GM18517 (cell line): ENCODE measurements around the gene FAM50A.

Experiments
- ATAC-seq: cut with Tn5 transposase; IDR thresholded peaks from one replicate; pipeline ENCODE4 v1.9.1; 2021; ENCODE audit warnings: mild to moderate bottlenecking, moderate library complexity; ENCODE audit not compliant: unreplicated experiment

Gene FAM50A

DNA sequence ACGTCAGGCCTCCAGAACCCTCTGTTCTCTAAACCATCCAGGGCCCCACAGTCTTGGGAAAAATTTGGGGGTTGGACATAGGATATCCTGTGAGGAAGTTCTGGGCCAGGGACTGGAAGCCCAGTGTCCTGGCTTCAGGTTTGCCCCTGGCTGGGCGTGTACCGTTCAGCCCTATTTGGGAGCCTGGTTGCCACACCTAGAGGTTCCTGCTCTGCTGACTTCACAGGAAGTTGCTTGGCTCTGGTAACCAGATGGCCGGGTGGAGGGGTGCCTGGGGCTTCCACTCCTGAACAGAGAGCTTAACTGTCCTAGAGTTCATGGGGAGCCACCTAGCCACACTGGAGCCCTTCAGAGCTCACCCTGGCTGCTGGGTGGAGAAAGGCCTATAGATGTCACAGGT is 31.5 kb upstream of the FAM50A start:
- no peak for ATAC-seq

DNA sequence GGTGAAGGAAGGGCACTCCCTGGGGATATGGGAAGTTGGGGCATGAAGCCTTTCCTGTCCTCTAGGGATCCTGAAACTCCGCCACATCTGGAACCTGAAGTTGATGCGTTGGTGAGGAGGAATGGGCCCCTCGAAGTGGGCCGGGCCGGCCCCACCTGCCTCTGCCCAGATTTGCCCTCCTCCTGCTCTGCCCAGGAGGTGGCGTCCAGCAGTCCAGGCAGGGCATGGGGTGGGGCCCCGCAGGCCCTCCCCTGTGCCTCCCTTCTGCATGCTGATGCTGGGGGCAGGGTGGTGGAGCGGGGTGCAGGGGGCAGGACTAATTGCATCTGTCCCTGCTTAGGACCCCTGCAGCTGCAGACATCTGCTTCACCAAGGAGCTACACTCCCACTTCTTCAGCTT is 30.8 kb upstream of the FAM50A start:
- no peak for ATAC-seq

DNA sequence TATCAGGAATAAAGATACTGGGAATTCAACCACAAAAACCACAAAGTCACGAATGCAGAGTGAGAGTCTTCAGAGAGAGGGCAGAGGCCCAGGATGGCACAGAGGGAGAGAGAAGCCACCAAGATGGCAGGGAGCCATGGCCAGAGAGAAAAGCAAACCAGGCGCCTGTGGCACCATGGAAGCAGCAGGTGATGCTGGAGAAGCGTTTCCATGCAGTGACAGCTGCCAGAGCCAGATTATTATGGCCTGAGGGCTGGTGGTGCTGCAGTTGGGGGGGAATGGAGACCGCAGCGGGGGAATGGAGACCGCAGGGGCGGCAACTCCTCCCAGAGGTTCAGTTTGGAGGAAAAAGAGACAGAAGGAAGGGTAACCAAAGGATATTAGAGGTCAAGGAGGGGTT is 26.8 kb upstream of the FAM50A start:
- no peak for ATAC-seq

GRCh38 chrX:154419189-154419588 is 24.8 kb upstream of the FAM50A start:
- no peak for ATAC-seq

- no peak for ATAC-seq
Measured at GRCh38 chrX:154419688-154420401, 24.1 kb upstream of the FAM50A start.

DNA sequence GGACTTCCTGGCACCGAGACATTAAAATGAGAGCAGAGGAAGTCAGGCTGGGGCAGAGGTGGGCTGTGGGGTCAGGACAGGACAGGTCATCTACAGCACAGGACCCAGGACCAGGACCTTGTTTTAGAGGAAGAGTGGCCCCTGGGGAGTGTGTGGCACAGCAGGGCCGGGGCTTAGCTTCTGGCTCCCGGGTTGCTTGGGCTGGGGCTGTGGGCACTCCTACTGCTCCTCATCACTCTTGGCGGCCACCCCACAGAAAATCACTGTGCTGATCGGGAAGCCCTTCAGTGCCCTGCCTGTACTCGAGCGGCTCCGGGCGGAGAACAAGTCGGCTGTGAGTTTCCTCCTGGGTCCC is 23.6 kb upstream of the FAM50A start:
- no peak for ATAC-seq

GRCh38 chrX:154426916-154427770 is 16.8 kb upstream of the FAM50A start:
- no peak for ATAC-seq

DNA sequence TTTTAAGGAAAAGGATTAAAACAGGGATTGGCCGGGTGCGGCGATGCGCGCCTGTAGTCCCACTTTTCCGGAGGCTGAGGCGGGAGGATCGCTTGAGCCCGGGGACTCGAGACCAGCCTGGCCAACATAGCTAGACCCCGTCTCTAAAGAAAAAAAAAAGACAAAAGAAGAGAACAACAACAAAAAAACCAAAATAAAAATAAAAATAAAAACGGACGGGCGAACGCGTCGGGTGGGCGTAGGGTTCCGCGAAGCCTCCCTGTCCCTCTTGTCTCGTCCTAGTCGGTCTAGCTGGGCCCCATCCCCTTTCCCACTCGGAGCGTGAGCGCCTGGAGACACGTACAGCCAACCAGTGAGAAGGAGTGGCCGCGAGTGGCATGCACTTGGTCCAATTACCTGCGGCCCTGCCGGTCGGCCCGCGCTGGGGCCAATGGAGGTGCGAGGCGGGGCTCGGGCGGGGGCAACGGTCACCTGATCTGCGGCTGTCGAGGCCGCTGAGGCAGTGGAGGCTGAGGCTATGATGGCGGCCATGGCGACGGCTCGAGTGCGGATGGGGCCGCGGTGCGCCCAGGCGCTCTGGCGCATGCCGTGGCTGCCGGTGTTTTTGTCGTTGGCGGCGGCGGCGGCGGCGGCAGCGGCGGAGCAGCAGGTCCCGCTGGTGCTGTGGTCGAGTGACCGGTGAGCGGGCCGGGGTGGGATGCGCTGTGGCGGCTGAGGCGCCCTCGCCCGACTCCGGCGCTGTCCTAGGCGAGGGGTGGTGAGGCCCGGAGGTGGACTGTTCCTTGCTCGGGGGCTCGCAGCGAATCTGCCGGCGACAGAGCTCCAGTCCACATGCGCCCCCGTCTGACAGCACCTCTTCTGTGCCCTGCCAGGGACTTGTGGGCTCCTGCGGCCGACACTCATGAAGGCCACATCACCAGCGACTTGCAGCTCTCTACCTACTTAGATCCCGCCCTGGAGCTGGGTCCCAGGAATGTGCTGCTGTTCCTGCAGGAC is 15.5 kb upstream of the FAM50A start, which contains the start of gene ATP6AP1:
TSS of gene ATP6AP1 (plus strand) at position 502 of the 996 bp plus-strand sequence. CDS start at position 518, 16 bp downstream.
- ATAC-seq: peak; percentile 89

- no peak for ATAC-seq
Measured at GRCh38 chrX:154429711-154430110, 14.2 kb upstream of the FAM50A start.

DNA sequence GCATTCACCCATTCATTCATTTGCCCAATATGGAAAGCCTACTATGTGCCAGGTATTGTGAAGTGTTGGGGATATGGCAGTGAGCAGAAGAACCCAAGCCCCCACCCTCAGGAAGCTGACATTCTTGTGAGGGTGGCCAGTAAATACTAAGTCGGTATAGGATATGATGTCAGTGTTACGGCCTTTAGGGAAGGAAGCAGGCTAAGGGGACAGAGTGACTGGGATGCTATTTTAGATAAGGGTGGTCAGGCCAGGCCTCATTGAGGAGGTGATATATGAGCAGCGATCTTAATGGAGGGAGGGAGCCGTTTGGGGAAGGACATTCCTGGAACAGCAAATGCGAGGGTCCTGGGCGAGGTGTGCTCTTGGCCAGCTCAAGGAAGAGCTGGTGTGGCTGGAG is 13.5 kb upstream of the FAM50A start:
- no peak for ATAC-seq

GRCh38 chrX:154430916-154431315 is 13.0 kb upstream of the FAM50A start:
- ATAC-seq: no peak

DNA sequence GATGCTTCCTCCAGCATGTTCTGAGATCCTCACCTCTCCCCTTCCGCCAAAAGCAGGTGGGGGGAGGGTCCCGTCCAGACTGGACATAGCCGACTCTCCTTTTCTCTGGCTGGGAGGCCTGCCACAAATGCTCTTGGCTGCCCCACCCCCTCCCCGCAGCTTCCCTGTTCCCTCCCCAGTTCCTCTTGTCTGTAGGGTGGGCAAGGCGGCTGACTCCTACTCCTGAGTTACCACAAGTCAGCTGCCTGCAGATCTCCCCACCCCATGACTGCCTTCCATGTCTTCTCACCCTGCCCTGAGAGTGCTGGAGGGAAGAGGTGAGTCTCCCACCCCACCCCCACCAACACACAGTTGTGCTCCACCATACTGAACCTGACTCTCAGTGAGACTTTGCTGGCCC is 12.6 kb upstream of the FAM50A start:
- ATAC-seq: no peak

DNA sequence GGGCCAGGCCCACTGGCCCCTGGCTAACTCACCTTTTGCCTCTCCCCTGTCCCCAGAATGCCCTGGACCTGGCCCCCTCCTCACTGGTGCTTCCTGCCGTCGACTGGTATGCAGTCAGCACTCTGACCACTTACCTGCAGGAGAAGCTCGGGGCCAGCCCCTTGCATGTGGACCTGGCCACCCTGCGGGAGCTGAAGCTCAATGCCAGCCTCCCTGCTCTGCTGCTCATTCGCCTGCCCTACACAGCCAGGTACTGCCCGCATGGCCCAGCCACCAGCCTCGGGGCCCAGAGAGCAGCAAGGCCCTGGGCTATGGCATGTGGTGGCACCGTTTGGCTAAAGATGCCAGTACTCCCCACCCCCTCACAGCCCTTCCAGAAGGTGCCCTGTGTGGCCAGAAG is 11.7 kb upstream of the FAM50A start:
- ATAC-seq: no peak

GRCh38 chrX:154433605-154434004 is 10.3 kb upstream of the FAM50A start:
- ATAC-seq: no peak

DNA sequence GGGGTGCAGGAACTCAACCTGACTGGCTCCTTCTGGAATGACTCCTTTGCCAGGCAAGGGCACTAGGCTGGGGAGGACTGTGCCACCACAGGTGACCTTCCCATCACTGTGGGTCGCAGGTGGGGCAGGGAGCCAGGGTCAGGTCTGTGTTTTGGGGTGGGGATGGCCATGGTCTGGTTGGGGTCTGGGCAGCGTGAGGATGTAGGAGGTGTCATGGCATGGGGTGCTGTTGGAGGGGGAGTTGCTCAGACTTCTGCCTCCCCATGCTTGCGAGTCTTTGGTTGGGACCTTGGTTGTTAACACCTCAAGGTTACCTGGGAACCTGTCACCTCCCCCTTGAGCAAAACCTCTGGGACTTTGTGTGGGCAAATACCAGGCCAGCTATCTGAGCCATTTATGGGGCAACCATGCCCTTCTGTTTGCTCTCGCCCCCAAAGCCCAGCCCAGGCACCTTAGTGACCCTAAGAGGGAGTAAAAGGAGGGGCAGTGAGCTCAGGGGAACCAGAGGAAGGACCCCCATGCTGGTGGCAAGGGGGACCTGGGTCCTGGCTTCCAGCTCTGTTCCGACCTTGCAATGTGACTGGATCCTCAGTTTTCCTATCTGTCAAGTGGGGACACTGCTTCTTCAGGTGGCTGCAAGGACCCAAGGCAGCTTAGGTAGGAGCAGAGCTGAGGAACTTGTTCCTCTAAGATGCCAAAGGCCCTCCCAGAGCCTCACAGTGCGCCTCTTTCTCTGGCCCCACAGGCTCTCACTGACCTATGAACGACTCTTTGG is 9.4 kb upstream of the FAM50A start:
- ATAC-seq: no peak

DNA sequence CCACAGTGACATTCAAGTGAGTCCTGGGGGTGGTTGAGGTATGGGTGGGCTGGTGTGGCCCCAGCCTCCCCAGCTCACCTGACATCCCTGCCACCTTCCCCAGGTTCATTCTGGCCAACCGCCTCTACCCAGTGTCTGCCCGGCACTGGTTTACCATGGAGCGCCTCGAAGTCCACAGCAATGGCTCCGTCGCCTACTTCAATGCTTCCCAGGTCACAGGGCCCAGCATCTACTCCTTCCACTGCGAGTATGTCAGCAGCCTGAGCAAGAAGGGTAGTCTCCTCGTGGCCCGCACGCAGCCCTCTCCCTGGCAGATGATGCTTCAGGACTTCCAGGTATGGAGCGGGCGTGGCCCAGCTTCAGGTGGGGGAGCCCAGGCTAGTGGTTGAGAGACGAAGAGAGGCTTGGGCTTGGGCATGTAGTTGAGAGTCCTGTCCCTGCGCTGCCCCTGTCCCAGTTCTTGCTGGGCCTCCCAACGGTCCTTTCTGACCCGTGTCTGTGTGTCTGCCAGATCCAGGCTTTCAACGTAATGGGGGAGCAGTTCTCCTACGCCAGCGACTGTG is 8.7 kb upstream of the FAM50A start:
- no peak for ATAC-seq

DNA sequence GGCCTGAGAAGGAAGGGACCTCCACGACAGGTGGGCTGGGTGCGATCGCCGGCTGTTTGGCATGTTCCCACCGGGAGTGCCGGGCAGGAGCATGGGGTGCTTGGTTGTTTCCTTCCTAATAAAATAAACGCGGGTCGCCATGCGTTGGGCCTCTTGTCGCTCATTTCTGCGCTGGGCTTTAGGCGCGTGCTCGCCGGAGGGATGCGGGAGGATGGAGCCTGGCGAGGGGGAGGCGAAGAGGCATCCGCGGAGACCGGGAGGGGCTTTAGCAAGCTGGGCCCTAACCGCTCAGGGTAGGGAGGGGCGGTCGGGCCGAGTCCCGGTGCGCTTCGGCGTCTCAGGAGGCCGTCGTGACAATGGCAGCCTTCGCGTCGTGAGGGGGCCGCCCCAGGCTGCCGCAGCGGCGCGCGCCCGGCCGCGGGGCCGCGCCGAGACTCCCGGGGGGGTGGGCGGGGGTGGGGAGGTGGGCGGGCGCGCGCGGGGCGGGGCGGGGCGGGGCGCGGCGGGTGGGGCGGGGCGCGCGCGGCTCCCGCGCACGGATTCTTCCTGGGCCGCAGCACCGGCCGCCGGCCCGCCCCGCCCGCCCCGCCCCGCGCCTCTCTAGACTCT is 7.5 kb upstream of the FAM50A start:
- no peak for ATAC-seq

DNA sequence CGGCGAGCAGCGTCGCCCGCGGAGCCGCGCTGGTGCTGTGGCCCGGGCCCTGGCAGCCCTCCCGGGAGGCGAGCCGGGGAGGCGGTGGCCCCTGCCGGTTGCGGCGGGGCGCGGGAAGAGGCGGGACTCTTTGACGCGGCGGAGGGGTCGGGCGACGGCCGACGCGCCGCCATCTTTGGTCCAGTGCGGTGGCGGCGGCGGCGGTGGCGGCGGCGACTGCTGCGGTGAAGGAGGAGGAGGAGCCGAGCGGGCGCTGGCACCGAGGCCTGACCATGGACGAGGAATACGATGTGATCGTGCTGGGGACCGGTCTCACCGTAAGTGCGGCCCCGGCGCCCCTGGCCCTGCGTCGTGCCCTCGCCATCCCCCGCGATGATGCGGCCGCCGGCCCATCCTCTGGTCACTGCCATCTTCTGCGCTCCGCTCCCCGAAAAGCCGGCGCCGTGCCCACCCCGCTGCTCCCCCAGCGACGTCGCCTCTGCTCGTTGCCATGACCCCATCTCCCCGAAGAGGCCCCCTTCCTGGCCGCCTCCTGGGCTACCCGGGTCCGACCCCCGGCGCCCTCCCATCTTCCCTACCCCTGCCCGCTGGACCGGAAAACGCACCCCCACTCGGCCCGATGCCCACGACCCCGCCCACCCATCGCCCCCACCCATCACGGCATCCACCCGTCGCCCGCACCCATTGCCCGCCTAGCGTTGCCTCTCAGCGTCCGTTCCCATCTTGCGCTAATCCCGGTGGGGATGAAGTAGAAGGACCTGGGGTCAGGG is 6.8 kb upstream of the FAM50A start, which contains the start of gene GDI1:
TSS of gene GDI1 (plus strand) at position 172 of the 770 bp plus-strand sequence. CDS start at position 273, 101 bp downstream.
- ATAC-seq: peak; percentile 48
